HG02981 (cell line): ENCODE data around the gene FAM120B.
"Not testable (repeated sequence)": the region's sequence is repeated elsewhere in the genome, so short reads cannot be mapped to it uniquely, and the experiment has no call there.

ENCODE experiments used
- ATAC-seq: cut with Tn5 transposase; IDR thresholded peaks from one replicate; pipeline ENCODE4 v1.9.1; 2021; ENCODE audit warnings: mild to moderate bottlenecking, moderate library complexity; ENCODE audit not compliant: unreplicated experiment

FAM120B gene

GRCh38 chr6:170297576-170298330 lies 8.8 kb upstream of the FAM120B start:
- ATAC-seq, result no peak

GRCh38 chr6:170298688-170299087 lies 7.9 kb upstream of the FAM120B start:
- ATAC-seq, result no peak

DNA sequence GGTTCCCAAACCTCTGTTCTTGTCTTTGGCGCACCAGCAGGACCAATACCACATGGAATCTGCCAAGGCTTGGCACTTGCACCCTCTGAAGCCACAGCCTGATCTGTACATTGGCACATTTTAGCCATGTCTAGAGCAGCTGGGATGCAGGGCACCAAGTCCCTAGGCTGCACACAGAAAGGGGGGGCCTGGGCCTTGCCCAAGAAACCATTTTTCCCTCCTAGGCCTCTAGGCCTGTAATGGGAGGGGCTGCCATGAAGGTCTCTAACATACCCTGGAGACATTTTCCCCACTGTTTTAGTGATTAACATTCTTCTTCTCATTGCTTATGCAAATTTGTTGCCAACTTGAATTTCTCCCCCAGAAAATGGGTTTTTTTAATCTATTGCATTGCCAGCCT lies 5.4 kb upstream of the FAM120B start:
- ATAC-seq, result no peak

- ATAC-seq, result no peak
Observed at GRCh38 chr6:170305805-170306323, 694 bp upstream of the FAM120B start.

GRCh38 chr6:170307080-170307545 lies 555 bp downstream of the FAM120B start:
- no peak for ATAC-seq

DNA sequence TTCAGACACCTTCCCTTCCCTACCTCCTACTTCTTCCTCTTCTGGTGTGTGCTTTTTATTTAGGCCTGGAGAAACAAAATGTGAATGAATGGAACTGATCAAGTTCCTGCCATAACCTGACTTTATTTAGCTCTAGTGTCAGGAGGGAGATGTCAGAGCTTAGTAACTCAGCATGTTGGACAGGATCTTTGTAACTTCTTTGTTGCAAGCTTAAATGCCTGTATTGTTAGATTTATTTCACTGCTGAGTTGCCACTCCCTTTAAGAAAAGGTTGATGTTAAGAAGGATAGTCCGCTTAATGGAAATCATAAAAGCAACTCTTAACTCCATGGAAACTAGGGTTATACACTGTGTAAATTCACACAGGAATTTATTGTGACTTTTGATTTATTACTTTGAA lies 2.2 kb downstream of the FAM120B start:
- no peak for ATAC-seq

DNA sequence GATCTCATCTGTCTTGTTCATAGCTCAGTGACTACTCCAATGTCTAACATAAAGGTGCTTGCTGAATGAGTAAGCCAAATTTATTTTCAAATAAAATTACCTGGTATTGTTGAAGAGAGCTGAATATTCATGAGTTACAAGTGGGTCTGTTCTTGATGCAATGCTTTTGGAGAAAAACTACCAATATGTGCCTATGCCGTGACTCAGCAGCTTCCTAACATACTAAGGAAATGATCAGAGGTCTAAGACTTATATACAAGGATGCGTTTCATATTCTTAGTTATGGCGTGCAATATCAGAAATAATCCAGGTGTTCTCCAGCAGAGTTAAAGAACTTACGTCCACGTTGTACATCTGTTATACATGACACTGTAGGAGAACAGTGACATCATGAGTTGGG lies 5.1 kb downstream of the FAM120B start:
- ATAC-seq, result no peak

DNA sequence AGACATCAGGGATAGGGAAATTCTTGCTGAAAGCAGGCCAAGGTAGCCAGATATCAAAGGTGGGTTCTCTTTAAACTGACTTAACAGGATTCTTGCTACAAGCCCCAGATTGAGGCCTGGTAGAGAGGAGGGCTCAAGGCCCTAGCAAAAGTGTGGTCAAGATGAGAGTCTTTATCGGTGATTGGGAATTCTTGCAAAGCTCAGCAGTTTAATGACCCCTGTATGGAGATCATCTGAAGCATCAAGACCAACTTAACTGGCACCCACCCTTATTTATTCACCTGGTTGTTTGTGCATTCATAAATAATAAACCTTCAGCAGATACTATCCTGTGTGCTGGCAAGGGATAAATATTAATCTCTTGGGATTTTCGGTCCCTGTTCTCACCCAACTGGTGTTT lies 6.3 kb downstream of the FAM120B start:
- no peak for ATAC-seq

- no peak for ATAC-seq
Observed at GRCh38 chr6:170313716-170314295, 7.2 kb downstream of the FAM120B start.

GRCh38 chr6:170314983-170315382 lies 8.4 kb downstream of the FAM120B start:
- ATAC-seq, result no peak

- no peak for ATAC-seq
Observed at GRCh38 chr6:170316071-170316470, 9.5 kb downstream of the FAM120B start.

GRCh38 chr6:170317076-170317475 lies 10.5 kb downstream of the FAM120B start:
- ATAC-seq, result no peak

DNA sequence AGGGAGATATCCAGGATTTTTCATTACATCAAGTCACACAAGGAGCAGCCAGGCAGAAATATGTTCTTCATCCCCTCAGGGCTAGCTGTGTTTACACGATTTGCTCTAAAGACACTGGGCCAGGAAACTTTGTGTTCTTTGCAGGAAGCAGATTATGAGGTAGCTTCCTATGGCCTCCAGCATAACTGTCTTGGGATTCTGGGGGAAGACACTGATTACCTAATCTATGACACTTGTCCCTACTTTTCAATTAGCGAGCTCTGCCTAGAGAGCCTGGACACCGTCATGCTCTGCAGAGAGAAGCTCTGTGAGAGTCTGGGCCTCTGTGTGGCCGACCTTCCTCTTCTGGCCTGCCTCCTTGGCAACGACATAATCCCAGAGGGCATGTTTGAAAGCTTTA lies 11.2 kb downstream of the FAM120B start:
- no peak for ATAC-seq

DNA sequence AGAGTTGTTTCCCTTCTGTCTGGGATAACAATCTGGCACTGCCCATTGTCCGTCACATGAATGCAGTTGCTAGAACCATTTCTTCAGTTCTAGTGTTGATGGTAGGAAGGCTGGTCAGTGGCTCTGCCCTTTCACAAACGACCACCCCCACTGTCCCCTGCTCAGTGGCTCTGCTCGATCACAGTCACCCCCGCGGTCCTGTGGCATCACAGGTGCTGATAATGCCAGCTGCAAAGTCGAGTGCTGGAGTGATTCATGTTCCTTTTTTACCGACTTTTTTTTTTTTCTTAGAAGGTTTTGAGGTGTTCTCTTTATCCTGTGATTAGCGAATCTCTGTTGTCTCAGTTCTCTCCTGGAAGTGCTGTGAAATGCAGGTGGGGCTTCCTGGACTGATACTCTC lies 22.8 kb downstream of the FAM120B start:
- ATAC-seq, result no peak

DNA sequence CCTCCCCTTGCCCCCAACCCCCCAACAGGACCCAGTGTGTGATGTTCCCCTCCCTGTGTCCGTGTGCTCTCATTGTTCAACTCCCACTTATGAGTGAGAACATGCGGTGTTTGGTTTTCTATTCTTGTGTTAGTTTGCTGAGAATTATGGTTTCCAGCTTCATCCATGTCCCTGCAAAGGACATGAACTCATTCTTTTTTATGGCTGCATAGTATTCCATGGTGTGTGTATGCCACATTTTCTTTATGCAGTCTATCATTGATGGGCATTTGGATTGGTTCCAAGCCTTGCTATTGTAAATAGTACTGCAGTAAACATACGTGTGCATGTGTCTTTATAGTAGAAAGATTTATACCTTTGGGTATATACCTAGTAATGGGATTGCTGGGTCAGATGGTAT lies 28.6 kb downstream of the FAM120B start:
- not testable (repeated sequence) for ATAC-seq

- ATAC-seq, result peak; percentile 55
Observed at GRCh38 chr6:170344631-170345576, 38.3 kb downstream of the FAM120B start.

DNA sequence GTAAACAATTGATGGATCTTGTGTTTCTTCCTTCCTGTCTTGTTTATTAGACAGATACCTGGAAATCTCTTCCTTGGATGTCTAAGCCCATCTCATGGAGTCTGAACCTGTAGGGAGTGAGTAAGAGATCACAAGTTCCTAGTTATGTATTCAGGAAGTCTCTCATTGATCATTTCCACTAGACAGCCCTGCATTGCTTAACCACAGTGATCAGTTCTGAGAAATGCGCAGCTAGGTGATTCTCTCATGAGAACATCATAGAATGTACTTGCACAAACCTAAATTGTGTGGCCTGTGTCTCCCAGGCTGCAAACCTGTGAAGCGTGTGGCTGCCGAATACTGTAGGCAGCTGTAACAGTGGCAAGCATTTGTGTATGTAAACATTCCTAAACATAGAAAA lies 39.1 kb downstream of the FAM120B start:
- peak; percentile 36 for ATAC-seq

GRCh38 chr6:170346649-170347048 lies 40.1 kb downstream of the FAM120B start:
- ATAC-seq, result no peak

DNA sequence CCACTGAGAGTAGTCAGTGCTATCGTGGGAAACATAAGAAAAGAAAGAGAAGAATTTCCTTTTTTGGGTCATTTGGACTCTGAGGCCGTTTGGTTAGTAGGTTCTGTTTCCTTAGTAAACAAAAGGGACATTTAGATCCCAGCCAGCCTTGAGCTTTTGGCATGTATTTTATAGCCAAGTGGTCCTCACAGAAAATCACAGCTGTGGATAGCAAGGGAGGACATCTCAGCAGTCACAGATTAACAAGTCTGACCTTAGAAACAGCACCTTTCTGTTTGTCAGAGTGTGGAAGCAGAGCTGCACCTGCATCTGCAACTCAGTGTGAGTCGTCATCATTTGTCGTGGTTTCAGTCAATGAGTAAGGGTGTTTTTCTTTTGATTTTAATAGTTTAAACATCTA lies 40.5 kb downstream of the FAM120B start:
- ATAC-seq, result peak; percentile 80

GRCh38 chr6:170347975-170348374 lies 41.4 kb downstream of the FAM120B start:
- ATAC-seq, result no peak

DNA sequence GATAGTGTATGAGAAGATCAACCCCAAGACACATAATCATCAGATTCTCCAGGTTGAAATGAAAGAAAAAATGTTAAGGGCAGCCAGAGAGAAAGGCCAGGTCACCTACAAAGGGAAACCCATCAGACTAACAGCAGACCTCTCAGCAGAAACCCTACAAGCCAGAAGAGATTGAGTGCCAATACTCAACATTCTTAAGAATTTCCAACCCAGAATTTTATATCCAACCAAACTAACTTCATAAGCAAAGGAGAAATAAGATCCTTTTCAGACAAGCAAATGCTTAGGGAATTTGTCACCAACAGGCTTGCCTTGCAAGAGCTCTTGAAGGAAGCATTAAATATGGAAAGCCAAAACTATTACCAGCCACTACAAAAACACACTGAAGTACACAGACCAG lies 44.9 kb downstream of the FAM120B start:
- not testable (repeated sequence) for ATAC-seq
